HepG2 (cell line): ENCODE measurements around the gene PDGFRB. TPM values are rescaled to one million over a fixed set of nuclear protein-coding genes. Genes with fewer than 3 reads are reported as not detected.
A peak's percentile ranks its signal among the peaks of the same experiment; 100 is the strongest.

Experiments
- FOXC1 ChIP-seq: sonication (generic); formaldehyde crosslinking; IDR thresholded peaks from 2 replicates; pipeline ENCODE4 v1.8.0; 2022; ENCODE audit warnings: mild to moderate bottlenecking, missing genetic modification reagents, borderline replicate concordance
- HOXA5 ChIP-seq: sonication (generic); formaldehyde crosslinking; IDR thresholded peaks from 2 replicates; pipeline ENCODE4 v1.4.0; 2020; ENCODE audit warnings: missing genetic modification reagents
- ISX ChIP-seq: sonication (generic); formaldehyde crosslinking; conservative IDR thresholded peaks from 2 replicates; pipeline ENCODE4 v1.5.0; 2020; ENCODE audit warnings: missing genetic modification reagents
- MTF1 ChIP-seq: sonication (generic); formaldehyde crosslinking; IDR thresholded peaks from 2 replicates; pipeline ENCODE4 v1.5.0; 2020; ENCODE audit warnings: missing genetic modification reagents
- MYNN ChIP-seq: sonication (generic); formaldehyde crosslinking; IDR thresholded peaks from 2 replicates; pipeline ENCODE4 v1.4.0; 2020; ENCODE audit warnings: mild to moderate bottlenecking, low read depth, missing genetic modification reagents
- NCOA2 ChIP-seq: sonication (generic); formaldehyde crosslinking; IDR thresholded peaks from 2 replicates; pipeline ENCODE4 v1.8.0; 2022; ENCODE audit warnings: inconsistent platforms
- NR1H2 ChIP-seq: sonication (generic); formaldehyde crosslinking; IDR thresholded peaks from 2 replicates; pipeline ENCODE4 v1.8.1; 2022; ENCODE audit warnings: low read depth, missing genetic modification reagents, borderline replicate concordance
- PAF1 ChIP-seq: IDR thresholded peaks from 2 replicates; pipeline ENCODE4 v1.6.1; 2016; ENCODE audit warnings: missing genetic modification reagents, missing compliant biosample characterization
- SP2 ChIP-seq: sonication (generic); formaldehyde crosslinking; IDR thresholded peaks from 2 replicates; pipeline ENCODE4 v1.5.1; 2020; ENCODE audit warnings: mild to moderate bottlenecking, missing genetic modification reagents
- SP4 ChIP-seq: sonication (generic); formaldehyde crosslinking; IDR thresholded peaks from 2 replicates; pipeline ENCODE4 v1.8.1; 2023; ENCODE audit warnings: mild to moderate bottlenecking, missing genetic modification reagents
- STAG1 ChIP-seq: sonication (generic); formaldehyde crosslinking; IDR thresholded peaks from 2 replicates; pipeline ENCODE4 v1.4.0; 2020; ENCODE audit warnings: missing genetic modification reagents
- ZBTB42 ChIP-seq: sonication (generic); formaldehyde crosslinking; IDR thresholded peaks from 2 replicates; pipeline ENCODE4 v1.5.0; 2020; ENCODE audit warnings: mild to moderate bottlenecking, missing genetic modification reagents
- ZNF292 ChIP-seq: sonication (generic); formaldehyde crosslinking; IDR thresholded peaks from 2 replicates; pipeline ENCODE4 v1.8.1; 2022; ENCODE audit warnings: mild to moderate bottlenecking, low read depth, missing genetic modification reagents, borderline replicate concordance
- ZNF468 ChIP-seq: sonication (generic); formaldehyde crosslinking; IDR thresholded peaks from 2 replicates; pipeline ENCODE4 v1.8.0; 2022; ENCODE audit warnings: mild to moderate bottlenecking, moderate library complexity, missing genetic modification reagents
- ZNF550 ChIP-seq: sonication (generic); formaldehyde crosslinking; IDR thresholded peaks from 2 replicates; pipeline ENCODE4 v1.4.0; 2020; ENCODE audit warnings: mild to moderate bottlenecking, missing genetic modification reagents, borderline replicate concordance
- ZNF615 ChIP-seq: sonication (generic); formaldehyde crosslinking; IDR thresholded peaks from 2 replicates; pipeline ENCODE4 v1.5.0; 2020; ENCODE audit warnings: mild to moderate bottlenecking, missing genetic modification reagents, borderline replicate concordance
- polyA plus RNA-seq, 8 experiments: library from polyadenylated mRNA; depleted of rRNA in 3 of 8; stranded (reverse) in 7 of 8; unstranded in 1 of 8; fragments of >200 nt; fragmentation: Illumina TruSeq in 4 of 8; extraction: Trizol in 4 of 8; gene quantifications; 2 replicates each; pipeline versions ENCODE4 v1.2.1 to v1.2.3, GENCODE V29; 2011 to 2016; ENCODE audit warnings: low read depth in 4 of 8, missing spikeins in 1 of 8, mixed read lengths in 1 of 8; ENCODE audit not compliant: insufficient read depth in 1 of 8
- total RNA-seq, 5 experiments: library from RNA; depleted of rRNA; stranded (reverse); fragments of >200 nt; fragmentation: Illumina TruSeq; extraction: Trizol; gene quantifications; 2 replicates each; pipeline ENCODE4 v1.2.3, GENCODE V29; 2016; ENCODE audit warnings: low read depth in 1 of 5
- TF ChIP-seq, protein P1 (sequence below): sonication (generic); formaldehyde crosslinking; IDR thresholded peaks from 2 replicates; pipeline ENCODE4 v1.5.1; 2020; ENCODE audit warnings: mild to moderate bottlenecking, missing genetic modification reagents, borderline replicate concordance
- TF ChIP-seq, protein P2 (sequence below): sonication (generic); formaldehyde crosslinking; IDR thresholded peaks from 2 replicates; pipeline ENCODE4 v1.8.0; 2022; ENCODE audit warnings: mild to moderate bottlenecking, missing genetic modification reagents; ENCODE audit not compliant: insufficient replicate concordance
- TF ChIP-seq, protein P3 (sequence below): sonication (generic); formaldehyde crosslinking; IDR thresholded peaks from 2 replicates; pipeline ENCODE4 v1.4.0; 2020; ENCODE audit warnings: missing genetic modification reagents
- TF ChIP-seq, protein P4 (sequence below): IDR thresholded peaks from 2 replicates; pipeline ENCODE4 v1.6.1; 2016; ENCODE audit warnings: missing biosample characterization, missing genetic modification reagents, low read depth
- TF ChIP-seq, protein P5 (sequence below): sonication (generic); formaldehyde crosslinking; conservative IDR thresholded peaks from 2 replicates; pipeline ENCODE4 v1.8.0; 2022; ENCODE audit warnings: missing genetic modification reagents

The PDGFRB gene
- total and polyA plus RNA-seq, 2 of the 13 experiments (the other 11 are each of a cell fraction or from before 2014, with no cell fraction given): 4.0 to 21.0 TPM

DNA sequence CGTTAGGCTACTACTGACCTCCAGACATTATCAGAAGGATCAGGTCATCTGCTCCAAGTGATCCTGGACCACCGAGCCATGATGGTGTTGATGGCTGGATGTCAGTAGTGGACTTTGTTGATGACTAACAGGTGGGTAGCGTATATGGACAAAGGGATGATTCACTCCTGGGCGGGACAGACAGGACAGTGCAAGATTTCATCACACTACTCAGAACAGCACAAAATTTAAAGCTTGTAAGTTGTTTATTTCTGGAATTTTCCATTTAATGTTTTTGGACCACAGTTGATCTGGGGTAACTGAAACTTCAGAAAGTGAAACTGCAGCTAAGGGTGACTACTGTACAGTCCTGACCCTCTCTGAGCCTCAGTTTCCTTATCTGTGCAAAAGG, 12.7 kb downstream of the PDGFRB start (continued):
- TF ChIP-seq, protein P1, sequence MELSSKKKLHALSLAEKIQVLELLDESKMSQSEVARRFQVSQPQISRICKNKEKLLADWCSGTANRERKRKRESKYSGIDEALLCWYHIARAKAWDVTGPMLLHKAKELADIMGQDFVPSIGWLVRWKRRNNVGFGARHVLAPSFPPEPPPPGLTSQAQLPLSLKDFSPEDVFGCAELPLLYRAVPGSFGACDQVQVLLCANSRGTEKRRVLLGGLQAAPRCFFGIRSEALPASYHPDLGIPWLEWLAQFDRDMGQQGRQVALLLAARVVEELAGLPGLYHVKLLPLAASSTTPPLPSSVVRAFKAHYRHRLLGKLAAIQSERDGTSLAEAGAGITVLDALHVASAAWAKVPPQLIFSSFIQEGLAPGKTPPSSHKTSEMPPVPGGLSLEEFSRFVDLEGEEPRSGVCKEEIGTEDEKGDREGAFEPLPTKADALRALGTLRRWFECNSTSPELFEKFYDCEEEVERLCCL (CRISPR knock-in tag): no peak
- no peak for TF ChIP-seq ZNF292 (CRISPR knock-in tag)
- no peak for TF ChIP-seq STAG1 (CRISPR knock-in tag)
- no peak for TF ChIP-seq ZNF550 (CRISPR knock-in tag)
- TF ChIP-seq, protein P2, sequence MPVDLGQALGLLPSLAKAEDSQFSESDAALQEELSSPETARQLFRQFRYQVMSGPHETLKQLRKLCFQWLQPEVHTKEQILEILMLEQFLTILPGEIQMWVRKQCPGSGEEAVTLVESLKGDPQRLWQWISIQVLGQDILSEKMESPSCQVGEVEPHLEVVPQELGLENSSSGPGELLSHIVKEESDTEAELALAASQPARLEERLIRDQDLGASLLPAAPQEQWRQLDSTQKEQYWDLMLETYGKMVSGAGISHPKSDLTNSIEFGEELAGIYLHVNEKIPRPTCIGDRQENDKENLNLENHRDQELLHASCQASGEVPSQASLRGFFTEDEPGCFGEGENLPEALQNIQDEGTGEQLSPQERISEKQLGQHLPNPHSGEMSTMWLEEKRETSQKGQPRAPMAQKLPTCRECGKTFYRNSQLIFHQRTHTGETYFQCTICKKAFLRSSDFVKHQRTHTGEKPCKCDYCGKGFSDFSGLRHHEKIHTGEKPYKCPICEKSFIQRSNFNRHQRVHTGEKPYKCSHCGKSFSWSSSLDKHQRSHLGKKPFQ (CRISPR knock-in tag): no peak
- TF ChIP-seq PAF1 (CRISPR knock-in tag): no peak
- TF ChIP-seq, protein P3, sequence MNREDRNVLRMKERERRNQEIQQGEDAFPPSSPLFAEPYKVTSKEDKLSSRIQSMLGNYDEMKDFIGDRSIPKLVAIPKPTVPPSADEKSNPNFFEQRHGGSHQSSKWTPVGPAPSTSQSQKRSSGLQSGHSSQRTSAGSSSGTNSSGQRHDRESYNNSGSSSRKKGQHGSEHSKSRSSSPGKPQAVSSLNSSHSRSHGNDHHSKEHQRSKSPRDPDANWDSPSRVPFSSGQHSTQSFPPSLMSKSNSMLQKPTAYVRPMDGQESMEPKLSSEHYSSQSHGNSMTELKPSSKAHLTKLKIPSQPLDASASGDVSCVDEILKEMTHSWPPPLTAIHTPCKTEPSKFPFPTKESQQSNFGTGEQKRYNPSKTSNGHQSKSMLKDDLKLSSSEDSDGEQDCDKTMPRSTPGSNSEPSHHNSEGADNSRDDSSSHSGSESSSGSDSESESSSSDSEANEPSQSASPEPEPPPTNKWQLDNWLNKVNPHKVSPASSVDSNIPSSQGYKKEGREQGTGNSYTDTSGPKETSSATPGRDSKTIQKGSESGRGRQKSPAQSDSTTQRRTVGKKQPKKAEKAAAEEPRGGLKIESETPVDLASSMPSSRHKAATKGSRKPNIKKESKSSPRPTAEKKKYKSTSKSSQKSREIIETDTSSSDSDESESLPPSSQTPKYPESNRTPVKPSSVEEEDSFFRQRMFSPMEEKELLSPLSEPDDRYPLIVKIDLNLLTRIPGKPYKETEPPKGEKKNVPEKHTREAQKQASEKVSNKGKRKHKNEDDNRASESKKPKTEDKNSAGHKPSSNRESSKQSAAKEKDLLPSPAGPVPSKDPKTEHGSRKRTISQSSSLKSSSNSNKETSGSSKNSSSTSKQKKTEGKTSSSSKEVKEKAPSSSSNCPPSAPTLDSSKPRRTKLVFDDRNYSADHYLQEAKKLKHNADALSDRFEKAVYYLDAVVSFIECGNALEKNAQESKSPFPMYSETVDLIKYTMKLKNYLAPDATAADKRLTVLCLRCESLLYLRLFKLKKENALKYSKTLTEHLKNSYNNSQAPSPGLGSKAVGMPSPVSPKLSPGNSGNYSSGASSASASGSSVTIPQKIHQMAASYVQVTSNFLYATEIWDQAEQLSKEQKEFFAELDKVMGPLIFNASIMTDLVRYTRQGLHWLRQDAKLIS (CRISPR knock-in tag): no peak
- TF ChIP-seq ZBTB42 (CRISPR knock-in tag): no peak
- TF ChIP-seq HOXA5 (CRISPR knock-in tag): no peak
- TF ChIP-seq SP4 (CRISPR knock-in tag): no peak
- TF ChIP-seq NR1H2 (CRISPR knock-in tag): no peak
- no peak for TF ChIP-seq ISX (CRISPR knock-in tag)
- TF ChIP-seq, protein P4, sequence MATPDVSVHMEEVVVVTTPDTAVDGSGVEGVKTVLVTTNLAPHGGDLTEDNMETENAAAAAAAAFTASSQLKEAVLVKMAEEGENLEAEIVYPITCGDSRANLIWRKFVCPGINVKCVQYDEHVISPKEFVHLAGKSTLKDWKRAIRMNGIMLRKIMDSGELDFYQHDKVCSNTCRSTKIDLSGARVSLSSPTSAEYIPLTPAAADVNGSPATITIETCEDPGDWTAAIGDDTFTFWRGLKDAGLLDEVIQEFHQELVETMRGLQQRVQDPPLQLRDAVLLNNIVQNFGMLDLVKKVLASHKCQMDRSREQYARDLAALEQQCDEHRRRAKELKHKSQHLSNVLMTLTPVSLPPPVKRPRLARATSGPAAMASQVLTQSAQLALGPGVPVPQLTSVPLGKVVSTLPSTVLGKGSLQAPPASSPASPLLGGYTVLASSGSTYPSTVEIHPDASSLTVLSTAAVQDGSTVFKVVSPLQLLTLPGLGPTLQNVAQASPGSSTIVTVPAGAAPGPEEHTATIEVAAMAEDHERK (CRISPR knock-in tag): no peak
- TF ChIP-seq SP2 (CRISPR knock-in tag): no peak
- no peak for TF ChIP-seq MTF1 (CRISPR knock-in tag)
- no peak for TF ChIP-seq ZNF615 (CRISPR knock-in tag)
- TF ChIP-seq MYNN (CRISPR knock-in tag): no peak
- TF ChIP-seq, protein P5, sequence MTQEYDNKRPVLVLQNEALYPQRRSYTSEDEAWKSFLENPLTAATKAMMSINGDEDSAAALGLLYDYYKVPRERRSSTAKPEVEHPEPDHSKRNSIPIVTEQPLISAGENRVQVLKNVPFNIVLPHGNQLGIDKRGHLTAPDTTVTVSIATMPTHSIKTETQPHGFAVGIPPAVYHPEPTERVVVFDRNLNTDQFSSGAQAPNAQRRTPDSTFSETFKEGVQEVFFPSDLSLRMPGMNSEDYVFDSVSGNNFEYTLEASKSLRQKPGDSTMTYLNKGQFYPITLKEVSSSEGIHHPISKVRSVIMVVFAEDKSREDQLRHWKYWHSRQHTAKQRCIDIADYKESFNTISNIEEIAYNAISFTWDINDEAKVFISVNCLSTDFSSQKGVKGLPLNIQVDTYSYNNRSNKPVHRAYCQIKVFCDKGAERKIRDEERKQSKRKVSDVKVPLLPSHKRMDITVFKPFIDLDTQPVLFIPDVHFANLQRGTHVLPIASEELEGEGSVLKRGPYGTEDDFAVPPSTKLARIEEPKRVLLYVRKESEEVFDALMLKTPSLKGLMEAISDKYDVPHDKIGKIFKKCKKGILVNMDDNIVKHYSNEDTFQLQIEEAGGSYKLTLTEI (CRISPR knock-in tag): no peak
- no peak for TF ChIP-seq ZNF468 (CRISPR knock-in tag)
- no peak for TF ChIP-seq FOXC1 (CRISPR knock-in tag)
- TF ChIP-seq NCOA2 (CRISPR knock-in tag): peak; percentile 75
